Activated CD4-positive, alpha-beta T cell treated with anti-CD3 and anti-CD28 coated beads, Interleukin-2, amount 10 ng/mL, durations not matched to agents 7 days and 5 days (primary cell): ENCODE measurements around the gene ZNF625. TPM values are rescaled to one million over a fixed set of nuclear protein-coding genes. Genes with fewer than 3 reads are reported as not detected.
"Not testable (repeated sequence)": the region's sequence is repeated elsewhere in the genome, so short reads cannot be mapped to it uniquely, and the experiment has no call there.

Experiments
- CTCF ChIA-PET: fragments of 350-600 bp; sonication (Branson Sonifier 250); formaldehyde crosslinking; loops from one replicate; lab custom pipeline; 2021; ENCODE audit warnings: antibody characterized with exemption; lab: Charles Lee
- POLR2A ChIA-PET: fragments of 350-600 bp; sonication (Branson Sonifier 250); formaldehyde crosslinking; loops from one replicate; lab custom pipeline; 2021; ENCODE audit warnings: antibody characterized with exemption; lab: Charles Lee
- DNase-seq: peaks from one replicate; pipeline ENCODE4 v3.0.0-alpha.2; 2020
- H3K27ac Mint-ChIP-seq: one replicate; pipeline ENCODE4 v1.8.0; 2021; ENCODE audit warnings: mild to moderate bottlenecking, moderate library complexity, mixed read lengths
- H3K27me3 Mint-ChIP-seq: one replicate; pipeline ENCODE4 v1.8.0; 2021; ENCODE audit warnings: mixed read lengths
- H3K36me3 Mint-ChIP-seq: one replicate; pipeline ENCODE4 v1.8.0; 2021; ENCODE audit warnings: low read depth, mixed read lengths
- H3K4me1 Mint-ChIP-seq: one replicate; pipeline ENCODE4 v1.8.0; 2021; ENCODE audit warnings: mixed read lengths
- H3K4me3 Mint-ChIP-seq: one replicate; pipeline ENCODE4 v1.8.0; 2021; ENCODE audit warnings: mild to moderate bottlenecking, moderate library complexity, mixed read lengths
- H3K9me3 Mint-ChIP-seq: one replicate; pipeline ENCODE4 v1.8.0; 2021; ENCODE audit warnings: mixed read lengths
- total RNA-seq, 2 experiments: library from RNA; stranded (reverse); gene quantifications; one replicate each; pipeline ENCODE4 v1.2.3, GENCODE V29; 2021

The ZNF625 gene
- total RNA-seq, 2 experiments from 2014 or later = 6.1 to 6.7 TPM

GRCh38 chr19:12117201-12117970 lies 39.1 kb downstream of the ZNF625 start:
- CTCF ChIA-PET = interaction anchor here (0.6 kb wide), 1 partner anchor 62 kb away, joined by 3 read pairs; no protein-coding TSS in a partner anchor

GRCh38 chr19:12113121-12113520 lies 43.4 kb downstream of the ZNF625 start:
- no peak overlapping the region for H3K4me3 Mint-ChIP-seq
- peaks cover 48% of the 10 kb centered on the region for H3K36me3 Mint-ChIP-seq
- H3K27ac Mint-ChIP-seq = no peak overlapping the region
- no peaks in the 10 kb centered on the region for H3K27me3 Mint-ChIP-seq
- POLR2A ChIA-PET = no interaction called here
- CTCF ChIA-PET = interaction anchor here (0.6 kb wide), 1 partner anchor 157 kb away, joined by 4 read pairs; no protein-coding TSS in a partner anchor
- peaks cover 45% of the 10 kb centered on the region for H3K9me3 Mint-ChIP-seq
- no peak for DNase-seq
- no peaks in the 10 kb centered on the region for H3K4me1 Mint-ChIP-seq

More at GRCh38 chr19:12117201-12117970, 39.1 kb downstream of the ZNF625 start:
- POLR2A ChIA-PET = no interaction called here
- H3K9me3 Mint-ChIP-seq = peaks cover 26% of the 10 kb centered on the region
- H3K36me3 Mint-ChIP-seq = peaks cover 23% of the 10 kb centered on the region
- no peaks in the 10 kb centered on the region for H3K4me1 Mint-ChIP-seq
- H3K27ac Mint-ChIP-seq = no peak overlapping the region
- H3K27me3 Mint-ChIP-seq = no peaks in the 10 kb centered on the region
- no peak overlapping the region for H3K4me3 Mint-ChIP-seq
- DNase-seq = no peak

DNA sequence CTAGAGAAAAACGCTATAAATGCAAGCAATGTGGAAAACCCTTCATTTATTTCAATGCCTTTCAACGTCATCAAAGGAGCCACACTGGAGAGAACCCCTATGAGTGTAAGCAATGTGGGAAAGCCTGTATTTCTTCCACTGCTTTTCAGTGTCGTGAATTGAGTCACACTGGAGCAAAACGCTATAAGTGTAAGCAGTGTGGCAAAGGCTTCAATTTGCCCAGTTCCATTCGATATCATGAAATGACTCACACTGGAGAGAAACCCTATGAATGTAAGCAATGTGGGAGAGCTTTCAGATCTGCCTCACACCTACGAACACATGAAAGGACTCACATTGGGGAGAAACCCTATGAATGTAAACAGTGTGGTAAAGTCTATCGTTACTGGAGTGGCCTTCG lies 43.8 kb downstream of the ZNF625 start:
- H3K4me1 Mint-ChIP-seq = no peaks in the 10 kb centered on the region
- no peak for DNase-seq
- peaks cover 45% of the 10 kb centered on the region for H3K9me3 Mint-ChIP-seq
- POLR2A ChIA-PET = no interaction called here
- CTCF ChIA-PET = no interaction called here
- peaks cover 48% of the 10 kb centered on the region for H3K36me3 Mint-ChIP-seq
- H3K4me3 Mint-ChIP-seq = no peak overlapping the region
- H3K27me3 Mint-ChIP-seq = no peaks in the 10 kb centered on the region
- no peak overlapping the region for H3K27ac Mint-ChIP-seq

- Mint-ChIP-seq H3K27me3 (no peaks in the 10 kb centered on the region), H3K27ac (no peak overlapping the region), H3K9me3 (peaks cover 42% of the 10 kb centered on the region), H3K4me1 (no peaks in the 10 kb centered on the region), H3K36me3 (peaks cover 48% of the 10 kb centered on the region), H3K4me3 (no peak overlapping the region)
- DNase-seq = no peak
- ChIA-PET POLR2A (no interaction called here), CTCF (no interaction called here)
These were observed 44.4 kb downstream of the ZNF625 start for GRCh38 chr19:12111943-12112637.

GRCh38 chr19:12111176-12111575 lies 45.4 kb downstream of the ZNF625 start:
- Mint-ChIP-seq H3K36me3 (peaks cover 47% of the 10 kb centered on the region), H3K27ac (no peak overlapping the region), H3K27me3 (no peaks in the 10 kb centered on the region), H3K9me3 (peaks cover 38% of the 10 kb centered on the region), H3K4me3 (no peak overlapping the region), H3K4me1 (no peaks in the 10 kb centered on the region)
- POLR2A ChIA-PET = no interaction called here
- DNase-seq = no peak
- CTCF ChIA-PET = no interaction called here

DNA sequence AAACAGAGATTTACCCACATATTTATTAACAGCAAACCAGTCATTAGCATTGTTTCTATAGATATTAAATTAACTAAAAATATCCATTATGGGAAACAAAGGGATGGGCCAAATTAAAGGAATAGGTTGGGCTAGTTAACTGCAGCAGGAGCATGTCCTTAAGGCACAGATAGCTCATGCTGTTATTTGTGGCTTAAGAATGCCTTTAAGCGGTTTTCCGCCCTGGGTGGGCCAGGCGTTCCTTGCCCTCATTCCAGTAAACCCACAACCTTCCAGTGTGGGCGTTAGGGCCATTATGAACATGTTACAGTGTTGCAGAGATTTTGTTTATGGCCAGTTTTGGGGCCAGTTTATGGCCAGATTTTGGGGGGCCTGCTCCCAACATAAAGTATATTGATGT lies 52.6 kb downstream of the ZNF625 start:
- POLR2A ChIA-PET = not testable (repeated sequence)
- peaks cover 24% of the 10 kb centered on the region for H3K9me3 Mint-ChIP-seq

GRCh38 chr19:12098040-12098439 lies 58.5 kb downstream of the ZNF625 start:
- DNase-seq = no peak
- Mint-ChIP-seq H3K27me3 (no peaks in the 10 kb centered on the region), H3K36me3 (peaks cover 16% of the 10 kb centered on the region), H3K9me3 (peaks cover 23% of the 10 kb centered on the region), H3K4me3 (no peak overlapping the region), H3K27ac (no peak overlapping the region), H3K4me1 (peaks cover 7% of the 10 kb centered on the region)
- ChIA-PET POLR2A (no interaction called here), CTCF (interaction anchor here (0.6 kb wide), 1 partner anchor 13 kb away, joined by 3 read pairs; no protein-coding TSS in a partner anchor)

More for the DNA sequence above, 52.6 kb downstream of the ZNF625 start:
- H3K4me1 Mint-ChIP-seq, H3K36me3 Mint-ChIP-seq, H3K27ac Mint-ChIP-seq, H3K4me3 Mint-ChIP-seq, H3K27me3 Mint-ChIP-seq, DNase-seq: not testable (repeated sequence)
- CTCF ChIA-PET = interaction anchor here (1.0 to 1.1 kb wide), 2 partner anchors 13 to 19 kb away, joined by 3 to 5 read pairs; no protein-coding TSS in a partner anchor

DNA sequence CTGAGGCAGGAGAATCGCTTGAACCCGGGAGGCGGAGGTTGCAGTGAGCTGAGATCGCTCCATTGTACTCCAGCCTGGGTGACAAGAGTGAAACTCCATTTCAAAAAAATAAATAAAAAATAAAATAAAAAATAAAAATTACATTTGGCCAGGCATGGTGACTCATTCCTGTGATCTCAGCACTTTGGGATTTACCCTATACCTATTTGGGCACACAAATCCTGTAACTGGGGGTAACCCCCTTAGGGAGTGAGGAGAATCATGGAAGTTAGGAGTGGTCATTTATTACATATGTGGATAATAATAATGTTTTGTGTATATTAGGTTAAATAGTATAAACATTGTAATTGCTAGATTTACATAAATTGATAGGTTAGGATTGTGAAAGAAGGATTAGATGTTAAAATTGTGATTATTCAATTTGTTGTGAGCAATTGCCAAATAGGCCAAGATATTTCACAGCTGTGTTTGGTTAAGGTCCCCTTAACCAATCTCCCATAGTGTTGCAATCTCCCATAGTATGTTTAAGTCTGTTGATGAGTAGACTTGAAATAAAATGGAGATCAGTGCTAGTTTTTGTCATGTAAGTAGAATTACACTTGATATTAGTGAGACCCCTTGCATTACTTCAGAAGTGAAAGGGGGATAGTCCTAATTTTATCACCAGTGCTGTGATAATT lies 61.3 kb downstream of the ZNF625 start:
- POLR2A ChIA-PET = no interaction called here
- no peak overlapping the region for H3K27ac Mint-ChIP-seq
- H3K9me3 Mint-ChIP-seq = peaks cover 13% of the 10 kb centered on the region
- CTCF ChIA-PET = no interaction called here
- H3K36me3 Mint-ChIP-seq = peaks cover 14% of the 10 kb centered on the region
- no peaks in the 10 kb centered on the region for H3K27me3 Mint-ChIP-seq
- no peak overlapping the region for H3K4me3 Mint-ChIP-seq
- peaks cover 22% of the 10 kb centered on the region for H3K4me1 Mint-ChIP-seq
- DNase-seq = no peak

Other genes with a start within 250 kb of the ZNF625 start
- gene ZNF700, start 231.6 kb downstream of the ZNF625 start, total RNA-seq = 10 to 100 TPM; 21.2 to 22.1 TPM
- gene ZNF763, start 191.7 kb downstream of the ZNF625 start, total RNA-seq = 1 to 10 TPM; 1.9 to 2.1 TPM
- under 1 TPM; 0.10 to 0.33 TPM for gene ZNF433, start 121.1 kb downstream of the ZNF625 start, total RNA-seq
- under 1 TPM; 0.12 to 0.52 TPM for gene ZNF878, start 103.8 kb downstream of the ZNF625 start, total RNA-seq
- gene ZNF844, start 92.0 kb downstream of the ZNF625 start, total RNA-seq = 1 to 10 TPM; 3.5 to 3.6 TPM
- 1 to 10 TPM; 3.7 to 4.2 TPM for gene ZNF20, start 16.4 kb downstream of the ZNF625 start, total RNA-seq
- 10 to 100 TPM; 14.5 to 17.4 TPM for gene ZNF136, start 6.4 kb upstream of the ZNF625 start, total RNA-seq
- 10 to 100 TPM; 15.5 to 15.7 TPM for gene ZNF44, start 138.1 kb upstream of the ZNF625 start, total RNA-seq
- 1 to 10 TPM; 3.8 to 3.9 TPM for gene ZNF563, start 176.9 kb upstream of the ZNF625 start, total RNA-seq
- gene ZNF442, start 208.9 kb upstream of the ZNF625 start, total RNA-seq = 1 to 10 TPM in 1 of 2 experiments, under 1 TPM in 1; 0.50 to 1.2 TPM
- gene ZNF799, start 244.5 kb upstream of the ZNF625 start, total RNA-seq = 1 to 10 TPM; 4.7 to 5.4 TPM